Kidney epithelial cell (primary cell): ENCODE results near the gene PIK3R5. TPM values are rescaled to one million over a fixed set of nuclear protein-coding genes. Genes with fewer than 3 reads are reported as not detected.

ENCODE experiments used
- DNase-seq: peaks from one replicate; pipeline ENCODE4 v3.0.0-alpha.2; 2010; ENCODE audit warnings: low read depth
- H3K27me3 ChIP-seq: 2 replicates; pipeline ENCODE4 v1.6.0; 2011; ENCODE audit warnings: low read length; ENCODE audit not compliant: control insufficient read depth, insufficient read depth
- H3K36me3 ChIP-seq: 2 replicates; pipeline ENCODE4 v1.5.1; 2011; ENCODE audit warnings: low read length; ENCODE audit not compliant: control insufficient read depth, insufficient read depth
- H3K4me3 ChIP-seq: 2 replicates; pipeline ENCODE4 v1.5.1; 2011; ENCODE audit warnings: low read depth, mild to moderate bottlenecking, control low read depth, low read length
- CTCF ChIP-seq: IDR thresholded peaks from 2 replicates; pipeline ENCODE4 v1.5.1; 2011; ENCODE audit warnings: mild to moderate bottlenecking, moderate library complexity, low read length, control low read depth, inconsistent platforms; ENCODE audit not compliant: insufficient read depth, poor library complexity, severe bottlenecking
- total RNA-seq: library from RNA; depleted of rRNA; stranded (reverse); fragments of >200 nt; gene quantifications from 2 replicates; pipeline ENCODE4 v1.2.3, GENCODE V29; 2015

Gene PIK3R5
- total RNA-seq, 1 donor from 2014 or later, result 1.7 TPM

GRCh38 chr17:8957721-8958120, 7.8 kb downstream of the PIK3R5 start:
- DNase-seq, result no peak
- no peaks in the 10 kb centered on the region for H3K36me3 ChIP-seq
- no peak overlapping the region for H3K4me3 ChIP-seq
- no peak for TF ChIP-seq CTCF
- H3K27me3 ChIP-seq, result no peaks in the 10 kb centered on the region

GRCh38 chr17:8956465-8956902, 9.0 kb downstream of the PIK3R5 start:
- no peak for DNase-seq
- Histone ChIP-seq H3K36me3 (no peaks in the 10 kb centered on the region), H3K4me3 (no peak overlapping the region), H3K27me3 (no peaks in the 10 kb centered on the region)
- no peak for TF ChIP-seq CTCF

- TF ChIP-seq CTCF, result no peak
- Histone ChIP-seq H3K4me3 (no peak overlapping the region), H3K27me3 (no peaks in the 10 kb centered on the region), H3K36me3 (no peaks in the 10 kb centered on the region)
- DNase-seq, result no peak
Measured at GRCh38 chr17:8955021-8955959, 10.2 kb downstream of the PIK3R5 start.

GRCh38 chr17:8954339-8954738, 11.2 kb downstream of the PIK3R5 start:
- DNase-seq, result no peak
- no peaks in the 10 kb centered on the region for H3K27me3 ChIP-seq
- TF ChIP-seq CTCF, result no peak
- H3K36me3 ChIP-seq, result no peaks in the 10 kb centered on the region
- H3K4me3 ChIP-seq, result no peak overlapping the region

GRCh38 chr17:8953156-8953885, 12.2 kb downstream of the PIK3R5 start:
- TF ChIP-seq CTCF, result no peak
- DNase-seq, result no peak
- no peak overlapping the region for H3K4me3 ChIP-seq

More at GRCh38 chr17:8953156-8953885, 12.2 kb downstream of the PIK3R5 start:
- Histone ChIP-seq H3K36me3 (no peaks in the 10 kb centered on the region), H3K27me3 (no peaks in the 10 kb centered on the region)
